Hippocampal formation (tissue), 2 donors: ENCODE results near the gene HIPK2.

Source experiments
- DNase-seq, 2 donors: peaks; one replicate each; lab custom pipeline; 2025; lab: John Stamatoyannopoulos, UW

Gene HIPK2

GRCh38 chr7:139752604-139753003 is 25.2 kb downstream of the HIPK2 start:
- no peak for DNase-seq

- DNase-seq, result no peak
Observed at GRCh38 chr7:139752148-139752547, 25.6 kb downstream of the HIPK2 start.

GRCh38 chr7:139750459-139751095 is 27.2 kb downstream of the HIPK2 start:
- DNase-seq, result no peak

- no peak for DNase-seq
Observed at GRCh38 chr7:139749545-139749944, 28.3 kb downstream of the HIPK2 start.

GRCh38 chr7:139748941-139749340 is 28.9 kb downstream of the HIPK2 start:
- no peak for DNase-seq

GRCh38 chr7:139748373-139748765 is 29.4 kb downstream of the HIPK2 start:
- DNase-seq, result no peak

GRCh38 chr7:139747662-139748372 is 30.0 kb downstream of the HIPK2 start:
- no peak for DNase-seq

GRCh38 chr7:139746652-139747051 is 31.1 kb downstream of the HIPK2 start:
- no peak for DNase-seq

GRCh38 chr7:139745678-139746143 is 32.1 kb downstream of the HIPK2 start:
- DNase-seq, result no peak

GRCh38 chr7:139744768-139745677 is 32.8 kb downstream of the HIPK2 start:
- no peak for DNase-seq

GRCh38 chr7:139743967-139744767 is 33.6 kb downstream of the HIPK2 start:
- DNase-seq, result no peak

GRCh38 chr7:139743267-139743966 is 34.4 kb downstream of the HIPK2 start:
- no peak for DNase-seq

GRCh38 chr7:139741789-139742344 is 35.9 kb downstream of the HIPK2 start:
- no peak for DNase-seq

GRCh38 chr7:139741239-139741638 is 36.6 kb downstream of the HIPK2 start:
- no peak for DNase-seq

- peak; percentile 77 to 81 for DNase-seq
Observed at GRCh38 chr7:139739863-139740597, 37.8 kb downstream of the HIPK2 start.

GRCh38 chr7:139738772-139739171 is 39.0 kb downstream of the HIPK2 start:
- no peak for DNase-seq

- peak in 1 of 2 donors; percentile 59 for DNase-seq
Observed at GRCh38 chr7:139738101-139738489, 39.7 kb downstream of the HIPK2 start.

- DNase-seq, result no peak
Observed at GRCh38 chr7:139737221-139738100, 40.3 kb downstream of the HIPK2 start.
